IMR-90 (cell line): Measurements from ENCODE around the gene PDGFD.

Experiments
- BHLHE40 ChIP-seq: fragments of 150-350 bp; IDR thresholded peaks from 2 replicates; pipeline ENCODE4 v1.6.1; 2016; ENCODE audit warnings: mild to moderate bottlenecking, low read depth, low read length
- CEBPB ChIP-seq: IDR thresholded peaks from 2 replicates; pipeline ENCODE4 v1.6.1; 2012; ENCODE audit warnings: low read depth, low read length, improper control_type of control experiment
- CHD1 ChIP-seq: IDR thresholded peaks from 2 replicates; pipeline ENCODE4 v1.6.1; 2012; ENCODE audit warnings: low read depth, low read length, improper control_type of control experiment
- NFE2L2 ChIP-seq: fragments of 150-350 bp; IDR thresholded peaks from 2 replicates; pipeline ENCODE4 v1.6.1; 2016; ENCODE audit warnings: low read depth, mild to moderate bottlenecking, low read length
- POLR2A ChIP-seq: IDR thresholded peaks from 2 replicates; pipeline ENCODE4 v1.6.1; 2012; ENCODE audit warnings: mild to moderate bottlenecking, low read depth, low read length
- RAD21 ChIP-seq: IDR thresholded peaks from 2 replicates; pipeline ENCODE4 v1.6.1; 2012; ENCODE audit warnings: low read length, improper control_type of control experiment
- RFX5 ChIP-seq: IDR thresholded peaks from 2 replicates; pipeline ENCODE4 v1.8.0; 2012; ENCODE audit warnings: low read depth, mild to moderate bottlenecking, low read length, moderate library complexity
- SMC3 ChIP-seq: fragments of 150-350 bp; IDR thresholded peaks from 2 replicates; pipeline ENCODE4 v1.6.1; 2016; ENCODE audit warnings: low read depth, mild to moderate bottlenecking, antibody characterized with exemption, low read length, moderate library complexity
- TF ChIP-seq, protein P1 (sequence below): conservative IDR thresholded peaks from 2 replicates; pipeline ENCODE4 v1.5.1; 2012; ENCODE audit warnings: mild to moderate bottlenecking, low read depth, low read length, improper control_type of control experiment
- TF ChIP-seq, protein P2 (sequence below): fragments of 150-350 bp; IDR thresholded peaks from 2 replicates; pipeline ENCODE4 v1.6.1; 2017; ENCODE audit warnings: mild to moderate bottlenecking, antibody characterized with exemption, low read length, low read depth
- TF ChIP-seq, protein P3 (sequence below): fragments of 150-350 bp; IDR thresholded peaks from 2 replicates; pipeline ENCODE4 v1.6.1; 2016; ENCODE audit warnings: low read depth, mild to moderate bottlenecking, low read length, moderate library complexity, borderline replicate concordance

DNA sequence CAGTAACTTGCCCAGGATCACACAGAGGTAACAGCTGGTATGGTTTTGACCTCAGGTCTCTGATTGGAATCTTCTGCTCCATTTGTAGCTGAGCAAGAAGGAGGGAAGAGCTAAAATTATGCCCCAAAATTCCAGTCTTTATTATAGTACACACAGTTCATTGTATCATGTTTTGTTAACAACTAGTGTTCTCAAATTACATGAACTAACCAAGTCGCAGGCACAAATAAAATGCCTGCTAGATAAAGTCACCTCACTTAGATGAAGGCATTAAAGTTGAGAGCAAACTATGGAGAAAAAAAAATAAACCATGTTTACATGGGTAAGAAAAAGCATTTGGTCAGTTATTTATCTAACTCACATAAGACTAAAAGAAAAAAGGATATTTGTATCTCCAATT, 58.8 kb downstream of the PDGFD start:
- TF ChIP-seq CHD1 (no peak), CEBPB (no peak), POLR2A (no peak), NFE2L2 (no peak), RAD21 (no peak), SMC3 (no peak), BHLHE40 (no peak), RFX5 (no peak)
- TF ChIP-seq, protein P1, sequence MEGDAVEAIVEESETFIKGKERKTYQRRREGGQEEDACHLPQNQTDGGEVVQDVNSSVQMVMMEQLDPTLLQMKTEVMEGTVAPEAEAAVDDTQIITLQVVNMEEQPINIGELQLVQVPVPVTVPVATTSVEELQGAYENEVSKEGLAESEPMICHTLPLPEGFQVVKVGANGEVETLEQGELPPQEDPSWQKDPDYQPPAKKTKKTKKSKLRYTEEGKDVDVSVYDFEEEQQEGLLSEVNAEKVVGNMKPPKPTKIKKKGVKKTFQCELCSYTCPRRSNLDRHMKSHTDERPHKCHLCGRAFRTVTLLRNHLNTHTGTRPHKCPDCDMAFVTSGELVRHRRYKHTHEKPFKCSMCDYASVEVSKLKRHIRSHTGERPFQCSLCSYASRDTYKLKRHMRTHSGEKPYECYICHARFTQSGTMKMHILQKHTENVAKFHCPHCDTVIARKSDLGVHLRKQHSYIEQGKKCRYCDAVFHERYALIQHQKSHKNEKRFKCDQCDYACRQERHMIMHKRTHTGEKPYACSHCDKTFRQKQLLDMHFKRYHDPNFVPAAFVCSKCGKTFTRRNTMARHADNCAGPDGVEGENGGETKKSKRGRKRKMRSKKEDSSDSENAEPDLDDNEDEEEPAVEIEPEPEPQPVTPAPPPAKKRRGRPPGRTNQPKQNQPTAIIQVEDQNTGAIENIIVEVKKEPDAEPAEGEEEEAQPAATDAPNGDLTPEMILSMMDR, result no peak
- TF ChIP-seq, protein P2, sequence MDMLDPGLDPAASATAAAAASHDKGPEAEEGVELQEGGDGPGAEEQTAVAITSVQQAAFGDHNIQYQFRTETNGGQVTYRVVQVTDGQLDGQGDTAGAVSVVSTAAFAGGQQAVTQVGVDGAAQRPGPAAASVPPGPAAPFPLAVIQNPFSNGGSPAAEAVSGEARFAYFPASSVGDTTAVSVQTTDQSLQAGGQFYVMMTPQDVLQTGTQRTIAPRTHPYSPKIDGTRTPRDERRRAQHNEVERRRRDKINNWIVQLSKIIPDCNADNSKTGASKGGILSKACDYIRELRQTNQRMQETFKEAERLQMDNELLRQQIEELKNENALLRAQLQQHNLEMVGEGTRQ, result no peak
- TF ChIP-seq, protein P3, sequence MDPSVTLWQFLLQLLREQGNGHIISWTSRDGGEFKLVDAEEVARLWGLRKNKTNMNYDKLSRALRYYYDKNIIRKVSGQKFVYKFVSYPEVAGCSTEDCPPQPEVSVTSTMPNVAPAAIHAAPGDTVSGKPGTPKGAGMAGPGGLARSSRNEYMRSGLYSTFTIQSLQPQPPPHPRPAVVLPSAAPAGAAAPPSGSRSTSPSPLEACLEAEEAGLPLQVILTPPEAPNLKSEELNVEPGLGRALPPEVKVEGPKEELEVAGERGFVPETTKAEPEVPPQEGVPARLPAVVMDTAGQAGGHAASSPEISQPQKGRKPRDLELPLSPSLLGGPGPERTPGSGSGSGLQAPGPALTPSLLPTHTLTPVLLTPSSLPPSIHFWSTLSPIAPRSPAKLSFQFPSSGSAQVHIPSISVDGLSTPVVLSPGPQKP, result no peak
